SU-DHL-6 (cell line): Measurements from ENCODE around the gene HCAR2.

Experiments used
- EZH2phosphoT487 ChIP-seq: fragments of 200-600 bp; sonication (generic), shearing (Covaris generic); conservative IDR thresholded peaks from 2 replicates; pipeline ENCODE4 v1.6.1; 2018; ENCODE audit warnings: mild to moderate bottlenecking, antibody characterized with exemption, low read length, moderate library complexity, mixed read lengths
- TF ChIP-seq, protein P1 (sequence below): fragments of 200-600 bp; sonication (generic); IDR thresholded peaks from one replicate; pipeline ENCODE4 v1.5.1; 2017; ENCODE audit warnings: antibody characterized with exemption, mild to moderate bottlenecking, low read length, moderate library complexity; ENCODE audit not compliant: insufficient read depth, poor library complexity, severe bottlenecking

DNA sequence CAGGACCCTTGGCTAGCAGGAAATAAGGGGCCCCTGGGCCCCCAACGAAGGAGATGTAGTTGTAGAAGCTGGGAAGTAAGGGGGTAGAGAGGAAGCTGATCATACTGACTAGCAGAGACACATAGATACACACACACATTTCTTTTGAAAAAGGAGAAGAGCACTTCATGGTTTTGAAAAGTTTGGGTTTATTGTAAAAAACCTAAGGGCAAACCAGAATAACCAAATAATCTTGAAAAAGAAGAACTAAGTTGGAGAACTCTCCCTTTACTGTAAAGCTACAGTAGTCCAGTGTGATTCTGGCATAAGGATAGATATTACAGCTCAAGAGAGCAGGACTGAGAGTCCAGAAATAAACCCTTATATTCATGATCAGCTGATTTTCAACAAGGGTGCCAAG lies 19.2 kb upstream of the HCAR2 start:
- TF ChIP-seq, protein P1, sequence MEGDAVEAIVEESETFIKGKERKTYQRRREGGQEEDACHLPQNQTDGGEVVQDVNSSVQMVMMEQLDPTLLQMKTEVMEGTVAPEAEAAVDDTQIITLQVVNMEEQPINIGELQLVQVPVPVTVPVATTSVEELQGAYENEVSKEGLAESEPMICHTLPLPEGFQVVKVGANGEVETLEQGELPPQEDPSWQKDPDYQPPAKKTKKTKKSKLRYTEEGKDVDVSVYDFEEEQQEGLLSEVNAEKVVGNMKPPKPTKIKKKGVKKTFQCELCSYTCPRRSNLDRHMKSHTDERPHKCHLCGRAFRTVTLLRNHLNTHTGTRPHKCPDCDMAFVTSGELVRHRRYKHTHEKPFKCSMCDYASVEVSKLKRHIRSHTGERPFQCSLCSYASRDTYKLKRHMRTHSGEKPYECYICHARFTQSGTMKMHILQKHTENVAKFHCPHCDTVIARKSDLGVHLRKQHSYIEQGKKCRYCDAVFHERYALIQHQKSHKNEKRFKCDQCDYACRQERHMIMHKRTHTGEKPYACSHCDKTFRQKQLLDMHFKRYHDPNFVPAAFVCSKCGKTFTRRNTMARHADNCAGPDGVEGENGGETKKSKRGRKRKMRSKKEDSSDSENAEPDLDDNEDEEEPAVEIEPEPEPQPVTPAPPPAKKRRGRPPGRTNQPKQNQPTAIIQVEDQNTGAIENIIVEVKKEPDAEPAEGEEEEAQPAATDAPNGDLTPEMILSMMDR: no peak
- TF ChIP-seq EZH2phosphoT487: no peak
